Peyer's patch (tissue), 4 donors: ENCODE data around the gene CRACR2A.

Source experiments
- CTCF ChIP-seq, 6 experiments: fragments of 450-650 bp in 4 of 6; fragments of 200-600 bp in 2 of 6; sonication (generic) in 1 of 6; IDR thresholded peaks; one replicate each; pipeline ENCODE4 v1.5.1; 2017 to 2019; ENCODE audit warnings: antibody characterized with exemption in 6 of 6, mild to moderate bottlenecking in 3 of 6, moderate library complexity in 1 of 6
- POLR2A ChIP-seq, 2 donors: fragments of 450-650 bp; IDR thresholded peaks; one replicate each; pipeline ENCODE4 v1.5.1; 2017; ENCODE audit warnings: antibody characterized with exemption in 2 of 2, mild to moderate bottlenecking in 2 of 2, moderate library complexity in 2 of 2

- TF ChIP-seq CTCF (IDR thresholded peaks at IDR 0.05) = no peak
- TF ChIP-seq POLR2A (IDR thresholded peaks at IDR 0.05) = no peak
Measured at GRCh38 chr12:3597526-3598210, 155.2 kb downstream of the CRACR2A start.
